A549 (cell line): Measurements from ENCODE around the gene GSDMA. TPM values are rescaled to one million over a fixed set of nuclear protein-coding genes. Genes with fewer than 3 reads are reported as not detected.

Experiments used
- ATAC-seq, 2 experiments: fragments of 200-7000 bp in 1 of 2; fragments of >200 bp in 1 of 2; cut with Nextera tagmentation in 1 of 2; cut with Tn5 transposase in 1 of 2; 3 replicates each; pipeline versions ENCODE4 v1.8.0 to v1.9.1; 2018 to 2020; ENCODE audit warnings: mild to moderate bottlenecking in 1 of 2, moderate library complexity in 1 of 2
- CTCF ChIA-PET: fragments of 300-600 bp; sonication (Branson Sonifier 250); formaldehyde crosslinking; extraction: SDS; loops from one replicate; lab custom pipeline; 2021; ENCODE audit warnings: antibody characterized with exemption, inconsistent platforms; lab: Yijun Ruan, JAX
- POLR2A ChIA-PET: fragments of 350-600 bp; formaldehyde crosslinking; extraction: SDS; loops from one replicate; lab custom pipeline; 2021; ENCODE audit warnings: antibody characterized with exemption, inconsistent platforms; lab: Yijun Ruan, JAX
- DNase-seq, 2 experiments: peaks; one replicate each; pipeline versions ENCODE4 v3.0.0 to v3.0.0-alpha.2; 2011 to 2016; ENCODE audit warnings: low read depth in 1 of 2, low spot score in 1 of 2
- FAIRE-seq: peaks from 2 replicates; lab custom pipeline; 2011; peaks lifted over from hg19 to GRCh38; lab: Jason Lieb, UNC
- H3K27ac ChIP-seq, 2 experiments: fragments of >200 bp; sonication (Bioruptor Twin); formaldehyde crosslinking; 3 replicates each; pipeline ENCODE4 v1.5.1; 2016 to 2017
- H3K4me1 ChIP-seq: fragments of >200 bp; sonication (Bioruptor Twin); formaldehyde crosslinking; 3 replicates; pipeline ENCODE4 v1.6.1; 2016
- H3K4me2 ChIP-seq: fragments of >200 bp; sonication (Bioruptor Twin); formaldehyde crosslinking; 3 replicates; pipeline ENCODE4 v1.6.1; 2016
- H3K4me3 ChIP-seq: fragments of >200 bp; sonication (Bioruptor Twin); formaldehyde crosslinking; 3 replicates; pipeline ENCODE4 v1.5.1; 2016
- H3K9me3 ChIP-seq: fragments of >200 bp; sonication (Bioruptor Twin); formaldehyde crosslinking; 3 replicates; pipeline ENCODE4 v1.6.1; 2016
- CBX2 ChIP-seq: fragments of 200-600 bp; sonication (generic); IDR thresholded peaks from 2 replicates; pipeline ENCODE4 v1.6.1; 2016; ENCODE audit warnings: low read depth, mild to moderate bottlenecking, borderline replicate concordance
- CBX8 ChIP-seq: fragments of 200-600 bp; sonication (generic); IDR thresholded peaks from 2 replicates; pipeline ENCODE4 v1.6.1; 2016
- CEBPB ChIP-seq, 2 experiments: fragments of >200 bp in 1 of 2; sonication (Bioruptor Twin) in 1 of 2; formaldehyde crosslinking in 1 of 2; IDR thresholded peaks; 2 replicates each; pipeline ENCODE4 v1.6.1; 2012 to 2016
- CHD4 ChIP-seq: fragments of 200-600 bp; sonication (generic); IDR thresholded peaks from 2 replicates; pipeline ENCODE4 v1.6.1; 2016; ENCODE audit warnings: antibody characterized with exemption, mild to moderate bottlenecking, borderline replicate concordance
- EHMT2 ChIP-seq: fragments of 200-600 bp; sonication (generic); IDR thresholded peaks from 2 replicates; pipeline ENCODE4 v1.6.1; 2016; ENCODE audit warnings: antibody characterized with exemption, low read depth, mild to moderate bottlenecking, moderate library complexity
- FOSB ChIP-seq: fragments of 250-450 bp; sonication (Bioruptor Pico); IDR thresholded peaks from 2 replicates; pipeline ENCODE4 v1.5.0; 2020; ENCODE audit warnings: mild to moderate bottlenecking, moderate library complexity
- GATA3 ChIP-seq: IDR thresholded peaks from 2 replicates; pipeline ENCODE4 v1.6.1; 2012; ENCODE audit warnings: borderline replicate concordance
- HOXB13 ChIP-seq: fragments of 250-450 bp; sonication (Bioruptor Pico); IDR thresholded peaks from 2 replicates; pipeline ENCODE4 v1.5.0; 2020; ENCODE audit warnings: low read depth, mild to moderate bottlenecking, moderate library complexity
- JUNB ChIP-seq: fragments of >200 bp; sonication (Bioruptor Twin); formaldehyde crosslinking; IDR thresholded peaks from 2 replicates; pipeline ENCODE4 v1.6.1; 2016
- MAFK ChIP-seq: fragments of 450-650 bp; IDR thresholded peaks from 2 replicates; pipeline ENCODE4 v1.6.1; 2014; ENCODE audit not compliant: partially characterized antibody
- MAZ ChIP-seq: fragments of 150-350 bp; IDR thresholded peaks from 2 replicates; pipeline ENCODE4 v1.6.1; 2014; ENCODE audit warnings: antibody characterized with exemption, low read depth, low read length, borderline replicate concordance
- POLR2A ChIP-seq: IDR thresholded peaks from 2 replicates; pipeline ENCODE4 v1.6.1; 2012; ENCODE audit warnings: mild to moderate bottlenecking, low read length
- POLR2AphosphoS2 ChIP-seq: conservative IDR thresholded peaks from 2 replicates; pipeline ENCODE4 v1.6.1; 2012; ENCODE audit warnings: low read length, improper control_type of control experiment, inconsistent platforms
- RCOR1 ChIP-seq: fragments of 150-350 bp; IDR thresholded peaks from 2 replicates; pipeline ENCODE4 v1.6.1; 2014; ENCODE audit warnings: antibody characterized with exemption, low read length, low read depth
- RFX5 ChIP-seq: fragments of 450-650 bp; IDR thresholded peaks from 2 replicates; pipeline ENCODE4 v1.7.1; 2014; ENCODE audit warnings: antibody characterized with exemption, mild to moderate bottlenecking, moderate library complexity
- TP53 ChIP-seq: fragments of 250-450 bp; sonication (Bioruptor Pico); IDR thresholded peaks from 2 replicates; pipeline ENCODE4 v1.5.0; 2021; ENCODE audit warnings: mild to moderate bottlenecking, moderate library complexity
- ZC3H11A ChIP-seq: fragments of 450-650 bp; IDR thresholded peaks from 2 replicates; pipeline ENCODE4 v1.6.1; 2014; ENCODE audit warnings: antibody characterized with exemption, mild to moderate bottlenecking
- ZNF302 ChIP-seq: fragments of 250-450 bp; sonication (Bioruptor Pico); IDR thresholded peaks from 2 replicates; pipeline ENCODE4 v1.9.0; 2021; ENCODE audit warnings: inconsistent platforms, mild to moderate bottlenecking, moderate library complexity
- ZSCAN20 ChIP-seq: fragments of 250-450 bp; sonication (Bioruptor Pico); IDR thresholded peaks from 2 replicates; pipeline ENCODE4 v1.8.0; 2022; ENCODE audit warnings: mild to moderate bottlenecking, moderate library complexity
- WGBS: methylation state at CpG from one replicate; pipeline ENCODE4 v1.1.6; 2017; ENCODE audit errors: missing lambda C conversion rate; 5-methylcytosine and 5-hydroxymethylcytosine counted together
- polyA plus RNA-seq, 4 experiments: library from polyadenylated mRNA; depleted of rRNA in 3 of 4; stranded (reverse); fragments of >200 nt; fragmentation: RNase III in 1 of 4; extraction: RNeasy Plus Mini Kit Qiagen cat#74134 plus additional on column Dnase treatment in 1 of 4; gene quantifications; 2 replicates in 3 of 4; 3 replicates in 1 of 4; pipeline ENCODE4 v1.2.3, GENCODE V29; 2011 to 2017
- TF ChIP-seq, protein P1 (sequence below): fragments of 250-450 bp; sonication (Bioruptor Pico); IDR thresholded peaks from 2 replicates; pipeline ENCODE4 v1.5.0; 2020; ENCODE audit warnings: low read depth, mild to moderate bottlenecking, moderate library complexity
- TF ChIP-seq, protein P2 (sequence below): fragments of >200 bp; sonication (Bioruptor Twin); formaldehyde crosslinking; IDR thresholded peaks from 3 replicates; pipeline ENCODE4 v1.6.1; 2016
- TF ChIP-seq, protein P3 (sequence below): IDR thresholded peaks from 2 replicates; pipeline ENCODE4 v1.6.1; 2012; ENCODE audit warnings: low read depth, borderline replicate concordance
- TF ChIP-seq, protein P4 (sequence below): fragments of 200-600 bp; sonication (generic); IDR thresholded peaks from 2 replicates; pipeline ENCODE4 v1.6.1; 2016; ENCODE audit warnings: antibody characterized with exemption, mild to moderate bottlenecking, moderate library complexity

Gene GSDMA
- polyA plus RNA-seq, 2 of the 4 experiments (the other 2 are of a cell fraction): not detected

DNA sequence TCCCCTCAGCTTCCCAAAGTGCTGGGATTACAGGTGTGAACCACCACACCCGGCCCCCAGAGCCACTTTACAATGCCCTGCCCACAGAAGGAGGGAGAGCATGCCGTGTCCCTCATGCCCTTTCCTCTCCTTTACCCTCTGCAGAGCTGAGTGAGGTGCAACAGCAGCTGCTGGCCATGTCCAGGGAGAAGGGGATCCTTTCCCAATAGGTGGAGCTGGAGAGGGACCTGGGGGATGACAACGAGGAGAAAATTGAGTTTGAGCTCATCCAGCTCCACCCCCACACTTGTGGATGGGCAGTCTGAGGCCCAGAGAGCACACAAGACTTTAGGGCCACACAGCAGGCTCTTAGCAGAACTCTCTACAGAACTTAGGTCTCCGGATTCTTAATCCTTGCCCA, 7.9 kb upstream of the GSDMA start (continued):
- TF ChIP-seq RFX5 (no peak), CEBPB (IDR thresholded peaks at IDR 0.05) (no peak), HOXB13 (CRISPR knock-in tag) (no peak), ZSCAN20 (CRISPR knock-in tag) (no peak), ZNF302 (CRISPR knock-in tag) (no peak)
- TF ChIP-seq, protein P1, sequence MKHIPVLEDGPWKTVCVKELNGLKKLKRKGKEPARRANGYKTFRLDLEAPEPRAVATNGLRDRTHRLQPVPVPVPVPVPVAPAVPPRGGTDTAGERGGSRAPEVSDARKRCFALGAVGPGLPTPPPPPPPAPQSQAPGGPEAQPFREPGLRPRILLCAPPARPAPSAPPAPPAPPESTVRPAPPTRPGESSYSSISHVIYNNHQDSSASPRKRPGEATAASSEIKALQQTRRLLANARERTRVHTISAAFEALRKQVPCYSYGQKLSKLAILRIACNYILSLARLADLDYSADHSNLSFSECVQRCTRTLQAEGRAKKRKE (CRISPR knock-in tag): no peak

DNA sequence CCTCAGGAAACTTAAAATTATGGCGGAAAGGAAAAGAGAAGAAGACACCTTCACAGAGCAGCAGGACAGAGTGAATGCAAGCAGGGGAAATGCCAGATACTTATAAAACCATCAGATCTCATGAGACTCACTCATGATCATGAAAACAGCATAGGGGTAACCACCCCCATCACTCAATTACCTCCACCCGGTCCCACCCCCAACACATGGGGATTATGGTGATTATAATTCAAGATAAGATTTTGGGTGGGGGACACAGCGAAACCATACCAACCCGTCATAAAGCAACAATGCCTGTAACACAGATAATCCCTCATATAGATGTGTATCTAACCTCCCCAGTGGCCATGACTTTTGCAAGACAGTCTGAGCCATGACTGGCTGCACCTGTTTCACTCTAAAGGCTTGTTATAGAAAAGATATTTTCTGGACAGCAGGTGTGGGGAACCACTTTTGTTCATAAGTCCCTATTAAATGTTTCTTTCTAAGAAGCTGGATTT, 7.0 kb upstream of the GSDMA start:
- Histone ChIP-seq H3K4me3 (no peak overlapping the region), H3K4me1 (peaks cover 5% of the 10 kb centered on the region), H3K27ac (no peak overlapping the region), H3K9me3 (no peaks in the 10 kb centered on the region), H3K4me2 (no peak overlapping the region)
- DNase-seq: no peak
- FAIRE-seq: no peak
- ChIA-PET CTCF (interaction anchor here (0.8 to 13.9 kb wide), 5 partner anchors 15 to 332 kb away, joined by 3 to 405 read pairs (median 5); partner anchors contain the start of gene PSMD3), POLR2A (interaction anchor here (0.8 kb wide), 1 partner anchor 25 kb away, joined by 3 read pairs; the partner anchor contains the start of gene PSMD3)
- no peak for ATAC-seq
- TF ChIP-seq, protein P1 (CRISPR knock-in tag): no peak
- TF ChIP-seq MAZ: no peak
- TF ChIP-seq MAFK: no peak
- no peak for TF ChIP-seq GATA3
- TF ChIP-seq CBX2: no peak
- TF ChIP-seq CHD4: no peak
- TF ChIP-seq ZC3H11A: no peak
- no peak for TF ChIP-seq TP53 (CRISPR knock-in tag)
- TF ChIP-seq, protein P2, sequence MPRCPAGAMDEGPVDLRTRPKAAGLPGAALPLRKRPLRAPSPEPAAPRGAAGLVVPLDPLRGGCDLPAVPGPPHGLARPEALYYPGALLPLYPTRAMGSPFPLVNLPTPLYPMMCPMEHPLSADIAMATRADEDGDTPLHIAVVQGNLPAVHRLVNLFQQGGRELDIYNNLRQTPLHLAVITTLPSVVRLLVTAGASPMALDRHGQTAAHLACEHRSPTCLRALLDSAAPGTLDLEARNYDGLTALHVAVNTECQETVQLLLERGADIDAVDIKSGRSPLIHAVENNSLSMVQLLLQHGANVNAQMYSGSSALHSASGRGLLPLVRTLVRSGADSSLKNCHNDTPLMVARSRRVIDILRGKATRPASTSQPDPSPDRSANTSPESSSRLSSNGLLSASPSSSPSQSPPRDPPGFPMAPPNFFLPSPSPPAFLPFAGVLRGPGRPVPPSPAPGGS: no peak
- TF ChIP-seq, protein P3, sequence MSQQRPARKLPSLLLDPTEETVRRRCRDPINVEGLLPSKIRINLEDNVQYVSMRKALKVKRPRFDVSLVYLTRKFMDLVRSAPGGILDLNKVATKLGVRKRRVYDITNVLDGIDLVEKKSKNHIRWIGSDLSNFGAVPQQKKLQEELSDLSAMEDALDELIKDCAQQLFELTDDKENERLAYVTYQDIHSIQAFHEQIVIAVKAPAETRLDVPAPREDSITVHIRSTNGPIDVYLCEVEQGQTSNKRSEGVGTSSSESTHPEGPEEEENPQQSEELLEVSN: no peak
- TF ChIP-seq POLR2AphosphoS2: no peak
- no peak for TF ChIP-seq EHMT2
- no peak for TF ChIP-seq POLR2A
- TF ChIP-seq CEBPB (IDR thresholded peaks at IDR 0.05): no peak
- TF ChIP-seq CBX8: no peak
- TF ChIP-seq, protein P4, sequence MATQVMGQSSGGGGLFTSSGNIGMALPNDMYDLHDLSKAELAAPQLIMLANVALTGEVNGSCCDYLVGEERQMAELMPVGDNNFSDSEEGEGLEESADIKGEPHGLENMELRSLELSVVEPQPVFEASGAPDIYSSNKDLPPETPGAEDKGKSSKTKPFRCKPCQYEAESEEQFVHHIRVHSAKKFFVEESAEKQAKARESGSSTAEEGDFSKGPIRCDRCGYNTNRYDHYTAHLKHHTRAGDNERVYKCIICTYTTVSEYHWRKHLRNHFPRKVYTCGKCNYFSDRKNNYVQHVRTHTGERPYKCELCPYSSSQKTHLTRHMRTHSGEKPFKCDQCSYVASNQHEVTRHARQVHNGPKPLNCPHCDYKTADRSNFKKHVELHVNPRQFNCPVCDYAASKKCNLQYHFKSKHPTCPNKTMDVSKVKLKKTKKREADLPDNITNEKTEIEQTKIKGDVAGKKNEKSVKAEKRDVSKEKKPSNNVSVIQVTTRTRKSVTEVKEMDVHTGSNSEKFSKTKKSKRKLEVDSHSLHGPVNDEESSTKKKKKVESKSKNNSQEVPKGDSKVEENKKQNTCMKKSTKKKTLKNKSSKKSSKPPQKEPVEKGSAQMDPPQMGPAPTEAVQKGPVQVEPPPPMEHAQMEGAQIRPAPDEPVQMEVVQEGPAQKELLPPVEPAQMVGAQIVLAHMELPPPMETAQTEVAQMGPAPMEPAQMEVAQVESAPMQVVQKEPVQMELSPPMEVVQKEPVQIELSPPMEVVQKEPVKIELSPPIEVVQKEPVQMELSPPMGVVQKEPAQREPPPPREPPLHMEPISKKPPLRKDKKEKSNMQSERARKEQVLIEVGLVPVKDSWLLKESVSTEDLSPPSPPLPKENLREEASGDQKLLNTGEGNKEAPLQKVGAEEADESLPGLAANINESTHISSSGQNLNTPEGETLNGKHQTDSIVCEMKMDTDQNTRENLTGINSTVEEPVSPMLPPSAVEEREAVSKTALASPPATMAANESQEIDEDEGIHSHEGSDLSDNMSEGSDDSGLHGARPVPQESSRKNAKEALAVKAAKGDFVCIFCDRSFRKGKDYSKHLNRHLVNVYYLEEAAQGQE: no peak
- no peak for TF ChIP-seq JUNB
- TF ChIP-seq RCOR1: no peak
- no peak for TF ChIP-seq FOSB
- 59% methylated on average over 4 of the region's 4 CpGs for WGBS
